ENCODE measurements around the gene TMEM214. TPM values are rescaled to one million over a fixed set of nuclear protein-coding genes. Genes with fewer than 3 reads are reported as not detected.

The TMEM214 gene
- total RNA-seq, 1 experiment from 2014 or later, result 55.3 TPM

- H3K9me3 Mint-ChIP-seq, result no peaks in the 10 kb centered on the region; a peak in 1 of 5 replicates
- Histone ChIP-seq H2BK5ac (ENCODE audit: insufficient read length, low read length) (no peak overlapping the region), H2BK120ac (ENCODE audit: low read depth, low read length, poor library complexity, severe bottlenecking) (no peak overlapping the region), H3K27ac (ENCODE audit: insufficient read length, low read depth, low read length) (no peak overlapping the region), H4K8ac (replicated peaks; ENCODE audit: insufficient read length, low read depth, low read length) (no peak overlapping the region), H4K91ac (ENCODE audit: insufficient read length, low read depth, low read length) (no peak overlapping the region), H4K5ac (ENCODE audit: insufficient read length, low read depth, low read length) (no peak overlapping the region), H3K14ac (ENCODE audit: insufficient read depth, low read length) (peak overlapping the region; percentile 45; the same call in 1 of the 2 replicates), H2BK12ac (ENCODE audit: insufficient read length, low read depth, low read length) (no peak overlapping the region), H3K4me2 (ENCODE audit: insufficient read depth, insufficient read length, low read length) (peak overlapping the region; percentile 90), H3K9ac (ENCODE audit: extremely low read depth, insufficient read length, low read length) (peak overlapping the region; percentile 61), H2BK15ac (ENCODE audit: low read depth, low read length) (no peak overlapping the region), H2AK5ac (ENCODE audit: insufficient read length, low read length) (no peak overlapping the region), H4K20me1 (ENCODE audit: control insufficient read depth, insufficient read depth, insufficient read length) (no peaks in the 10 kb centered on the region), H2BK20ac (ENCODE audit: low read depth, low read length, poor library complexity, severe bottlenecking) (no peak overlapping the region), H3K23ac (ENCODE audit: insufficient read length, low read depth, low read length) (no peak overlapping the region), H3K18ac (ENCODE audit: insufficient read length, low read depth, low read length) (peak overlapping the region; percentile 51), H3K79me2 (ENCODE audit: insufficient read depth, low read length) (peaks cover 5% of the 10 kb centered on the region; the same call in 1 of the 2 replicates), H3K4ac (ENCODE audit: low read depth, low read length) (no peak overlapping the region), H2AFZ (ENCODE audit: low read length) (no peak overlapping the region), H3K27me3 (ENCODE audit: insufficient read depth, low read length) (no peaks in the 10 kb centered on the region), H3T11ph (ENCODE audit: low read length) (no peak overlapping the region), H3K56ac (ENCODE audit: insufficient read length, low read depth, low read length) (no peak overlapping the region), H3K9me3 (ENCODE audit: control insufficient read depth, low read depth, low read length) (no peaks in the 10 kb centered on the region), H3K79me1 (ENCODE audit: insufficient read depth, low read depth, low read length, poor library complexity, severe bottlenecking) (peaks cover 2% of the 10 kb centered on the region), H3K23me2 (ENCODE audit: insufficient read length, low read depth, low read length, poor library complexity, severe bottlenecking) (peaks cover 12% of the 10 kb centered on the region), H3K4me1 (ENCODE audit: insufficient read depth, low read length) (no peaks in the 10 kb centered on the region)
- peak overlapping the region; percentile 88 to 97 (median 93) for H3K27ac Mint-ChIP-seq
- no CpG with 5 or more reads among the region's 34 CpGs for WGBS (ENCODE audit: extremely low coverage, insufficient read length, low lambda C conversion rate)
- DNase-seq, result peak; percentile 79
- peak overlapping the region; percentile 85 to 94 for H3K4me3 Mint-ChIP-seq
- H3K27me3 Mint-ChIP-seq (ENCODE audit: low read depth), result peaks cover 16% of the 10 kb centered on the region
- peaks cover 18 to 20% of the 10 kb centered on the region in 2 experiments for H3K4me1 Mint-ChIP-seq
- peaks cover 17 to 37% (median 35%) of the 10 kb centered on the region in 3 experiments; a peak in 6 of 7 replicates for H3K36me3 Mint-ChIP-seq (ENCODE audit: insufficient read depth in 1 of 3, low read depth in 3 of 3)
- TF ChIP-seq, protein P1, sequence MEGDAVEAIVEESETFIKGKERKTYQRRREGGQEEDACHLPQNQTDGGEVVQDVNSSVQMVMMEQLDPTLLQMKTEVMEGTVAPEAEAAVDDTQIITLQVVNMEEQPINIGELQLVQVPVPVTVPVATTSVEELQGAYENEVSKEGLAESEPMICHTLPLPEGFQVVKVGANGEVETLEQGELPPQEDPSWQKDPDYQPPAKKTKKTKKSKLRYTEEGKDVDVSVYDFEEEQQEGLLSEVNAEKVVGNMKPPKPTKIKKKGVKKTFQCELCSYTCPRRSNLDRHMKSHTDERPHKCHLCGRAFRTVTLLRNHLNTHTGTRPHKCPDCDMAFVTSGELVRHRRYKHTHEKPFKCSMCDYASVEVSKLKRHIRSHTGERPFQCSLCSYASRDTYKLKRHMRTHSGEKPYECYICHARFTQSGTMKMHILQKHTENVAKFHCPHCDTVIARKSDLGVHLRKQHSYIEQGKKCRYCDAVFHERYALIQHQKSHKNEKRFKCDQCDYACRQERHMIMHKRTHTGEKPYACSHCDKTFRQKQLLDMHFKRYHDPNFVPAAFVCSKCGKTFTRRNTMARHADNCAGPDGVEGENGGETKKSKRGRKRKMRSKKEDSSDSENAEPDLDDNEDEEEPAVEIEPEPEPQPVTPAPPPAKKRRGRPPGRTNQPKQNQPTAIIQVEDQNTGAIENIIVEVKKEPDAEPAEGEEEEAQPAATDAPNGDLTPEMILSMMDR (conservative IDR thresholded peaks at IDR 0.05), result no peak
These were observed 39.4 kb downstream of the TMEM214 start for GRCh38 chr2:27071990-27072830.
